T1000 (cell line): Measurements from ENCODE around the gene LRRC19.

Source experiments
- DNase-seq: peaks from one replicate; lab custom pipeline; 2025; ENCODE audit warnings: mixed read lengths; lab: John Stamatoyannopoulos, UW

LRRC19 gene, protein sequence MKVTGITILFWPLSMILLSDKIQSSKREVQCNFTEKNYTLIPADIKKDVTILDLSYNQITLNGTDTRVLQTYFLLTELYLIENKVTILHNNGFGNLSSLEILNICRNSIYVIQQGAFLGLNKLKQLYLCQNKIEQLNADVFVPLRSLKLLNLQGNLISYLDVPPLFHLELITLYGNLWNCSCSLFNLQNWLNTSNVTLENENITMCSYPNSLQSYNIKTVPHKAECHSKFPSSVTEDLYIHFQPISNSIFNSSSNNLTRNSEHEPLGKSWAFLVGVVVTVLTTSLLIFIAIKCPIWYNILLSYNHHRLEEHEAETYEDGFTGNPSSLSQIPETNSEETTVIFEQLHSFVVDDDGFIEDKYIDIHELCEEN

DNA sequence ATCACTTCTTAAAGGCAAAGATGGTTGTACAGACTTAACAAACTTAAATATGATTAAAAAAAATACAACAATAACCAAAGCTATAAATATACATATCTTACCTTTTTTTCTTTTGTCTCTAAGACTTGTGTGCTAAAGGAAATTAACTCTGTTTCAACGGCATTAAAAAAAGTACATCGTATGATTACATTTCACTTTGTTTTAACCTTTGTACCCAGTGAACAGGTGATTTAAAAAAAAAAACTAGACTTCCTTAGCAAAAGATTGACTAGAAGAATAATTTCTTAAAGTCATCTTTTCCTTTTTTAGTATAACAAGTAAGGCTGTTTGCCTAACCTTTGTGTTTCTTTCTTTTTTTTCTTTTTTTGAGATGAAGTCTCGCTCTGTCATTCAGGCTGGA lies at the start of gene LRRC19:
LRRC19 (minus strand) TSS at position 182 of the 400 bp plus-strand sequence. CDS start 5,978 bp downstream, outside the sequence.
- no peak for DNase-seq

DNA sequence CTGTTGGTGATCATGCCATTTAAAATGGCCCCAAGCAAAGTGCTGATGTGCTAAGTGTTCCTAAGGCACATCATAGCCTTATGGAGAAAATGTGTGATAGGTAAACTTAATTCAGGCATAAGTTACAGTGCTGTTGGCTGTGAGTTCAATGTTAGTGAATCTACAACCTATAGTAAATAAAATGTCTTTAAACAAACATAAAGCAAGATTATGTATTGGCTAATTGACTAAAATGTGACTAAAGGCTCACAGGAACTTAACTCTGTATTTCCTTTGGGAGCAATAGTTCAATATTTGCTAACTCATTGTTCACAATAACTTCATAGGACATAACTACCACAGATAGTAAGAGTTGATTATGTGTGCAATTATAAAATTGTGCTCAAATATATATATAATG lies 49.4 kb upstream of the LRRC19 start:
- DNase-seq: no peak

DNA sequence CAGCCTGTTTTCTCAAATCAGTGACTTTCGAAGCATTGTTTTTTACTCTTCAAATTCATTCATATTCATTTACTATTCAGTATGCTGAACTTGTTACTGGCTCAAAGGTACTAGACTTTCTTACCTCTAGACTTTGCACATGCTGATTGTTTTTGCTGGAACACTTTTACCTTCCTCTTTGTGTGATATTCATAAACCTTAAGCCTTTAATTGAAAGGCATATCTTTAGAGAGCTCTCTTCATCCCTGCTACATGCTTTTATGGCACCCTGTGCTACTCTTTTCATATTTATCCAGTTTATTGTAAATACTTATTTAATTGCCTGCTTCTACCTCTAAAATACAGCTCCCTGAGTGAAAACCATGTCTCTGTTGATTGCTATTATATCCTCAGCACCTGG lies 48.7 kb upstream of the LRRC19 start:
- DNase-seq: no peak

DNA sequence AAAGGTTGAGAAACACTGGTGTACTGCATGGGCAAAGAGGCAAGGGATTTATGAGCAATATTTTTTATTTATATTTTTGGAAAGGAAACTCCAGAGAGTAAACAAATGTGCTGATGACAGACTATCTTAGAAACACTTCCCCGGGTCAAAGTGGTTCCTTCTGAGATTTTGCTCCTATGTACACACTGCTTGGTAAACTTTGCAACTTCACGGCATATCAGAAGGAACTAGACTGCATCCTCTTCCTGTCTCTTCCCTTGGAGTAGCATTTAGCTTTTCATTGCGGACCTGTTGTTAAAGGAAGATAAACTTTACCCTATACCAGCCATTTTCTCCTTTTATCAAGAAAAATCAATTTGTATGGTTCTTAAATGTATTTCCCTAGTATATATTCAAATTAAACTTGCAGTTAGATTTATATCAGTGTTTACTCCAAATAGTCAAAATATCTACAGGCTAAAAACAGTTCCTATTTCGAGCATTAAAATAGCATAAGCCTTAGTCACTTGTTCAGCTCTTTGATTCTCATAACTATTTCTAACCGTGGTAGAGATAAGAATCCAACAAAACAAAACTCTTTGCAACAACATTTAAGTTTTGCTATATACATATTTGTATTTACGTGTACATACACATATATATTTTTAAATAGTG lies 48.0 kb upstream of the LRRC19 start:
- DNase-seq: no peak

DNA sequence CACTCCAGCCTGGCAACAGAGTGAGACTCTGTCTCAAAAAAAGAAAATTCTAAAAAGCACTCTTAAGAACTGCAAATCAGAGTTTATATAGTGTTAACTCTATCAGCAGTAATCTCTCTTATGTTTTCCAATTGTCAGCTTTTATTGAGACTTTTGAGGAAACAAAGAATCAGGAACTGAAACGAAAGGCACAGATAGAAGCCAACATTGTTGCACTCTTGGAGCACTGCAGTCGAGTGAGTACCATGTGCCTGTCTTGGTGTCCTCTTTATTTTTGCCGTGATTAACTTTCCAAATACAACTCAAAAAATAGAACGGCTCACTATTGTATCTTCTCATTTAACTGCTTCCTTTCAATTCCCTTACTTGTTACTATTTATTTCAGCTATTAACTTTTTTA lies 41.7 kb upstream of the LRRC19 start:
- DNase-seq: no peak

DNA sequence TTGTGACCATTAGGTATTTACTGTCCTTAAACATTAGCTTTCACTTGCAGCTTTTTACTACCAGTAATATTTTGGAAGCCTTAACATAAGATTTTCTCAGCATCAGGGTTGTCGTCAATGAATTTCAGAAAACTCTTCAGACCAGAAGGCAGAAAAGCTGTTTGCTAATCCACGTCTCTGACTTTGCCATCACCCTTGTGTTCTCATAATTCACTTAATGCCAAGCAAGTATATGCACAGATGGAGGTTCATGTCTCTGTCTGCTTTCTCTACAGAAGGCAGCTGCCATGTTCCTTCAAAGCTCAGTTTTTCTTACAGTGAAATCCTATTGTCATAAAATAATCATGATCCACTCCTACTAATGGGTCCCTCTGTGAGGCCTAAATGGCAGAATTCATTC lies 37.7 kb upstream of the LRRC19 start:
- no peak for DNase-seq

DNA sequence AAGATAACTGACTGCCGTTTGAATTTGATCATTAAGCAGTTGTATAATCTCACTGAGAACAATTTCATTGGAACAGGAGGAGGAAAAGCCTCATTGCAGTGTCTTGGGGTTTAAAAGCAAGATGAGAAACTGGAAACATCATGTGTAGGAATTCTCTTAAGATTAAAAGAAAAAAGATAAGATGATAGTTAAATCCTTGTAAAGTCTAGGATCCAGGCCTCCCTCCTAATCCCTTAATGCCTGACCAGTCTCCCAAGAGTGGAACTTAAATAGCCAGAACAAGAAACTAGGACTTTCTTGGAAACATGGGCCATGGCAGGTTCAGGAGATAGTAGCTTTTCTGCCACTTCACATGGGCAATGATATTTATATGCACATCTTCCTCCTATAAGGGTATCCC lies 37.0 kb upstream of the LRRC19 start:
- DNase-seq: no peak

DNA sequence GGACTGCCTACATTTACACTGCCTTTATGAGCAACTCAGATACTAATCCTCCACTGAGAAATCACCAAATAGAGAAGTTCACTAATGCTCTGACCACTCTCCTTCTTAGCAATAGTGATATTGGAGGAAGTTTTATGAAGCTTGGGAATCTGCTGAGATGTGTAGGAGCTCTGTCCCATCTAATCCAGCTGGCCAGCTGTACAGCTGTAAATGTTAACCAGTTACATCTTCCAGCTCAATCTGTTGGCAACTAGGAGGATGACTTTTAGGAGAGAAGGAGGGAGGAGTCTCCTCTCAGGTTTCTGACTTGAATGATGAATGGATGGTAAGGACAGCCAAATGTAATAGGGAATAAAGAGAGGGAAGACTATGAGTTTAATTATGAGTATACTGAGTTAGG lies 36.3 kb upstream of the LRRC19 start:
- no peak for DNase-seq

DNA sequence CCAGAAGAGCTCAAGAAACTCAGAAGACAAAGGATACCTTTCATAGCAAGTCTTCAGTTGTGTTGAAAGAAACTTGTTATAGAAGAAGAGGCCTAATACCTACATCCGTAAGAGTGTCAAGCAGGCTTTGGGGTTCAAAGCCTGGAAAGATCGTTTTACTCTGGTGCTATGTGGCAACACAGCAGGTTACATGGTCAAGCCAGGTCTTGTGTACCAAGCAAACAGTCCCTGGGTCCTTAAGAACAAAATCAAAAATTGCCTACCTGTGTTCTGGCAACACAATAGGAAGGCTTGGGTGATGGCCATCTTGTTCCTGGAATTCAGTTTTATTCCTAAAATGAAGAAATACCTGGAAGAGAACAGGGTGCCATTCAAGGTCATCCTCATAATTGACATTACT lies 32.0 kb upstream of the LRRC19 start:
- no peak for DNase-seq

DNA sequence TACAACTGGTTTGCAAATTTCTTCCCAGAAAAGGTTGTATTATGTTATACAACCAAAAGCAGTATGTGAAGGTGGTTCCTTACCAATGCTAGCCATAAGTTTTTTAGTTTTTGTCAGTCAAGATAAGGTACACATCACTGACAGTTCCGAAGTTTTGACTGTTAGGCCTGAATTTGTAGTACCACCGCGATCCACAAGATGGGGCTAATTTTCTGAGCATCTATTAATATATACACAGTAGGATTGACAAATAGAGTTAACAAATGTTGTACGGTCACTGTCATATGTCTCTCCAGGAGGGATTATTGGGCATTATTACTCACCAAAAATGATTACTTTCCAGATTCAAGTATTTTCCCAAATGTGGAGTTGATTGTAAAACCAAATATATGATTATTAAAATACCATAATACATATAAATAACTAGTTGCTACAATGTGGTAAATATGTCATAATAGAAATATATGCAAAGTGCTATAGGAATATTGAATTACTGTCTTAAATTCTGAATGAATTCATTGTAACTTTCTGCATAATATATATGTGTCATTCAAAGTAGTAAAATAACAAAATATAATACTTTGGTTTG lies 28.4 kb upstream of the LRRC19 start:
- DNase-seq: peak; percentile 22

DNA sequence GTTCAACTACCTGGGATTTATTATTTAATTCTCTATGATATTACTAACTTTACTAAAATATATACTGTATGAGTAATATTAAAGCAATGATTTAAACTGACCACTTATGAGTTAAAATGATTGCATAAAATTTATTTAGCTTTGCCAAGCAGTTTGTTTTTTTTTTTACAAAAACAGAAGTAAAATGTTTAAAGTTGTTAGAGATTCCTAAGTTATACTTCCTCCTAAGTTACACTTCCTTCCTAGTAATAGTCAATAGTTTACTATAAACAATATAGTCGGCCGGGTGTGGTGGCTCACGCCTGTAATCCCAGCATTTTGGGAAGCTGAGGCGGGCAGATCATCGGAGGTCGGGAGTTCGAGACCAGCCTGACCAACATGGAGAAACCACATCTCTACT lies 23.7 kb upstream of the LRRC19 start:
- no peak for DNase-seq

DNA sequence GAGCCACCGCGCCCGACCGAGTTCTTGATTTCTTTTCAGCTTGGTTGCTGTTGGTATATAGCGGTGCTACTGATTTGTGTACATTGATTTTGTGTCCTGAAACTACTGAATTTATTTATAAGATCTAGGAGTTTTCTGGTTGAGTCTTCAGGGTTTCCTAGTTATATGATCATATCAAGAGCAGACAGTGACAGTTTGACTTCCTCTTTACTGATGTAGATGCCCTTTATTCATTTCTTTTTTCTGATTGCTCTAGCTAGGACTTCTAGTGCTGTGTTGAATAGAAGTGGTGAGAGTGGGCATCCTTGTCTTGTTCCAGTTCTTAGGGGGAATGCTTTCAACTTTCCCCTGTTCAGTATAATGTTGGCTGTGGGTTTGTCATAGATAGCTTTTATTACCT lies 17.4 kb upstream of the LRRC19 start:
- DNase-seq: no peak

DNA sequence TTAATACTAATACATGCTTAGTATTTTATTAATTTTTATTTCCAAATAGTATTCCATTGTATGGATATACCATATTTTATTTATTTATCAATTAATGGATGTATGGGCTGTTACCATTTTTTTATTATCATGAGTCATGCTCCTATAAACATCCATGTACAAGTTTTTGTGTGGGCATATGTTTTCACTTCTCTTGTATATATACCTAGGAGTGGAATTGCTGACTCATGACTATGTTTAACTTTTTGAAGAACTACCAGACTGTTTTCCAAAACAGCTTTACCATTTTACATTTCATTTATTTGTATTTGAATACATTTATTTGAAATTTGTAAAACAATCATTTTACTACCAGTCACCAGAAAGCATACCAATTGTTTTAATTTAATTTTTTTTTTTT lies 14.1 kb upstream of the LRRC19 start:
- DNase-seq: no peak

DNA sequence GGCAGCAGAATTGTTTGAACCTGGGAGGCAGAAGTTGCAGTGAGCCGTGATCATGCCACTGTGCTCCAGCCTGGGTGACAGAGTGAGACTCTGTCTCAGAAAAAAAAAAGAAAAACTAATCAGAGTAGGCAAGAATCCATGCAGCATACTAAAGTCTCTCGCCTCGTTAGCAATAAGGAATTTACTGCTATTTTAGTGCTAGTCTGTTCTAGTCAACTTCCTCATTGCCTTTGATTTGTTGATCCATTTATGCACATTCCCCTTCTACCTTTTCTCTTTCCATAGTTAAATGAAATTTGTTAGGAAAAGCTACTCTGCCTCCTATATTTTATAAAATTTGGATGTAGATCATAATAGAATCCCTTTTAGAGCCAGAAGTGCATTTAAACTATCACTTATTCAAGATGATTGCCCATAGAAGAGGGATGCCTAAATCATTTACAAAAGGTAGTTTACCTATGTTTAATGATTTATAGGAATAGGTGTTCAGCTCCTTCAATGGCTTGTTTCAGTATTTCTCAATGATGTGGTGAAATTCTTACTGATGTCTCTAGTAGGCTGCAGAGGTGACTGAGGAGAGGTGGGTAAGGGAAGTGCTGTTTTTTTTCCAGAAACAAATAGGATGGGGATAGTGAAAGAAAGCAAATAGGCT lies 1.9 kb downstream of the LRRC19 start:
- no peak for DNase-seq

DNA sequence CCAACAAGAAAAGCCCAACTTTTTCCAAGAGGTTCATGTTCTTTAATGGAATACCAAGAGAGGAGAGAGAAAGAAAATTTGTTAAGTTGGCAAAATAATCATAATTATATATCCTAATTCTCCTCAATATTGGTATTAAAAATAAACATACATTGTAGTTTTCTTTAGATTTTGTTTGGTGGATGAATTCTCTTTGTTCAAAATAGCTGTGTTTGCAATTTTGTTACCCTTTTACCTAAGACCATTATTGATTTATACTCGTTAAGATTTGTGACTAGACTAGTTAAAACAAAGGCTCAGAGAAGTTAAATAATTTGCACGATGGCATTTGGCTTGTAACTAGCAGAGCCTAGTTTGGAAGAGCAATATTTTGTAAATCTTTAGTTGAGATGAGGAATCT lies 9.7 kb downstream of the LRRC19 start:
- DNase-seq: no peak

DNA sequence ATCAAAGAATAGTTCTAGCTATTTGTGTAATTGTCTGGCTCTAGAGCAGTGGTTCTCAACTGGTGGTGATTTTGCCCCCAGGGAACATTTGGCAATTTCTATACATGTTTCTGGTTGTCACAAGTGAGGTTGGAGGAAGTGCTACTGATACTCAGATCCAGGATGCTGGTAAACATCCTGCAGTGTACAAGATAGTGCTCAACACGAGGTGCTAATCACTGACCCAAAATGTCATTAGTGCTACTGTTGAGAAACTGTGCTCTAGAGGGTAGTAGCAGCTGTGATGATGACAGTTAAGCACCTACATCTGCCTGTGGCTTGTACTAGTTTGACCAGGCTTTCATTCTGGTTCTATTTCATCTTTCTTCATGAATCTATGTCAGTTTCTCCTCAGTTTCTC lies 22.1 kb downstream of the LRRC19 start:
- no peak for DNase-seq

DNA sequence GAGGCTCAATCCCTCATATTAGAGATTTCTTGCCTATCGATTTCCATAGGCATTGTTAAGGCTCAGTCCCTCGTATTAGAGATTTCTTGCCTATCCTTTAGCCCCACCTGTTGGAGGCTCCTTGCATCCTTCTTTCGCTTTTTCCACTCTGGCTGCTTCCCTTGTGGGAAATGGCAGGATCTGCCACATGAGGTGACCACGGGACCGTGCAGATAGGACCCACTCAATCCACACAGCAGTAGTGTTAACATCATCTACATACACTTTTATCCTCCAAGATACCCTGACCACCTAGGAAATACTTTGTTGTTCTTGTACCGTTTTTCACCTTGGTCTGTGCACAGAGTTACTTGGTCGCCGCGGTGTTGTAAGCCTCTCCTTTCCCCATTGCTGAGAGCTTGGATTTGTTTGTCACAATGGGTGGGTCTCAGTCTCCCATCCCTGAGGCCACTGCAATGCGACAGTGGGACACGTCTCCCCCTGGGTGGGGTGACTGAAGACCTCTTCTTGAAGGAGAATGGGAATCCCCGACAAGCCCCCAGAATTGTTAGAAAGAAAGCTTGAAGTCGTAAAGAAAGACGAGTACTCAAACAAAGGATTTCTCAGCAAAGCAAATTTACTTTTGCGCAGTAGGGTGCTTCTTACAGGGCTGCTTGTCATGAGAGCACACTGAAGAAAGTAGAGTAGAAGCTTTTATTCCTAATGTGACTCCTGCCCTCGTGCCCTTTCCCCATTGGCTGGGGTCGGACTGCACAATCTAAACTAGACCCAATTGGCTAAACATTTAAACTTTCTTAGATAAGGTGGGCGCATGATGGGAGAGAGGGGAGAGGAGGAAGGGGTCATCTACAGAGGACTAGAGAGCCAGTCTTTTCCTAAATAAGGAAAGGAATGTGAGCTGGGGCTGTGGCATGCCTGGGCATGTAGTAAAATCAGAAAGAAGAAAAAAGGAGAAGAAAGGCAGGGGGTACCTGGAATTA lies 29.5 kb downstream of the LRRC19 start:
- no peak for DNase-seq

DNA sequence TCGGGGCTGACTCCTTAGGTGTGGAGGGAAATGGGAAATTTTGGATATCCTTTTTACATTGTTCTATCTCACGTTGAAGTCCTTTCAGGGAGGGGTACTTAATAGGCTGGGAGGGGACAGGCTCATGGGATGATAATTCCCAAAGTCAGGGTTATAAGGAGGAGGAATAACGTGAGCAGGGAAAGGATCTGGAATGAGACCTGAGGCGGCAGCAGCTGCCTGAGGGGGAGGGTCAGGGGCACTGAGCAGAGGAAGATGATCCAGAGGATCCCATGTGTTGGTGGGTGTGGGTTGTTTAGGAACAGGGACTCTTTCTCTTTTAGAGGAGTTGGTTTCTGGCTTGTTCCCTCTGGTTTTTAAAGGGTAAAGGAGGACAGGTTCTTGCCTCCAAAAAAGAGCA lies 30.5 kb downstream of the LRRC19 start:
- DNase-seq: no peak

DNA sequence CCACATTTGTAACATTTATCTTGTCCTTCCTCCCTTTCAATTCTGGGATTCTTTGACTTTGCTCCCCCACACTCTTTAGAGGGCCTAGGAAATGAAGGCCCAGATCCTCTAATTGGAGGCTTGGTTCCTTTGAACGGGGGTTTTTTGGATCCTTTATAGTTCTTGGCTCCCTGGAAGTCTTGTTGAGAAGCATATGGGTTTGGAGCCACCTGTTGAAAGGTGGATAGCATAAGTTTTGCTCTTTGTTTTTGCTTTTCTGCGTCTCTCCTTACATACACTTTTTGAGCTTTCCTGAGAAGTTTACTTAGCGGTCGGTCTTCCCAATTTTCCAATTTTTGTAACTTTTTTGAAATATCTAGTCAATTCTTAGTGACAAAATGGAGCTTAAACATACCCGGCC lies 31.5 kb downstream of the LRRC19 start:
- DNase-seq: no peak

DNA sequence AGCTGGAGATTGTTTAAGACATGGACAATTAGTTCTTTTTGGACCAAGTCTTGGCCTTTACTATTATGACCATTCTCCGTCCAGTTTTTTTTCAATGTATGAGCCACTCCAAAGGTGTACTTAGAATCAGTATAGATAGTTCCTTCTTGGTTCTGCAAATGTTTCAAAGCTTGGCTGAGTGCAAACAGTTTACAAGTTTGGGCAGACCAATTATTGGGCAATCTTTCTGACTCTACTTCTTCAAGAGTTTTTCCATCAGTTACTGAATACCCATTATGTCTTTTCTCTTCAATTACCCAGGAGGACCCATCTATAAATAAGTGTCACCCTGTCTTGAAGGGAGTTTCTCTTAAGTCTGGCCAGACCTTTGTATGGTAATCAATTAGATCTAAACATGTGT lies 33.8 kb downstream of the LRRC19 start:
- DNase-seq: no peak

DNA sequence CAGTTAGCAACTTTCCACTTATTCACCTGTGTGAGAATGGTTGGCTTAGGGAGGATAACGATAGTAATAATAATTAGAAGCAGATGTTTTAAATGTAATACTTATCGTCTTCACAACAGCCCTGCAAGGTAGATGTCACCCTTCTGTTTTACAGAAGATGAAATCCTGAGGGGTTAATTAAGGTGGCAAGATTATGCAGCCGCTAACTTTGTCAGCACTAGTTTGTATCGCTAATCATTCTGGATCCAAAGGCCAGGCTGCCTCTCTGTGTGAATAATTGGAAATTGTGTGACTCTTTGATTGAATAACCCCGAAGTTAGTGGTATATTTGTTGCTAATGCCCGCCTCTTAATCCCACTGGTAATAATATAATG lies 48.6 kb downstream of the LRRC19 start:
- DNase-seq: no peak
